NCI-H774 (cell line): ENCODE results near the gene CD63.

Experiments used
- DNase-seq: peaks from one replicate; lab custom pipeline; 2025; lab: John Stamatoyannopoulos, UW

CD63 gene

DNA sequence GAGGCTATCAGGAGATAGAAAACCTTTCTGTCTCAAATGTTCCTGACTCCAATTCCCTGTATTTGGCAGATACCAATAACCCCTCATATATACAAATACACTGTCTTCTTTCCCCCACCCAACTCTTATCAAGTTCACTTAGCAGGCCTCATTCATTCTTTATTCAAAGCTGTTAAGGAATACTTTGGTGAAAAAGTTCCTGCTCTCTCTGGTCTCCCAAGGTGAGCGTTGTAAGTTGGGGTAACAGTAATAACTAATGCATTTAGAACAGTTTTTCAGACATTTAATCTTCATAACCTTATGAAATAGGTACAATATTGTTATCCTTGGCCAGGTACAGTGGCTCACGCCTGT lies 10.2 kb upstream of the CD63 start:
- DNase-seq, result no peak

DNA sequence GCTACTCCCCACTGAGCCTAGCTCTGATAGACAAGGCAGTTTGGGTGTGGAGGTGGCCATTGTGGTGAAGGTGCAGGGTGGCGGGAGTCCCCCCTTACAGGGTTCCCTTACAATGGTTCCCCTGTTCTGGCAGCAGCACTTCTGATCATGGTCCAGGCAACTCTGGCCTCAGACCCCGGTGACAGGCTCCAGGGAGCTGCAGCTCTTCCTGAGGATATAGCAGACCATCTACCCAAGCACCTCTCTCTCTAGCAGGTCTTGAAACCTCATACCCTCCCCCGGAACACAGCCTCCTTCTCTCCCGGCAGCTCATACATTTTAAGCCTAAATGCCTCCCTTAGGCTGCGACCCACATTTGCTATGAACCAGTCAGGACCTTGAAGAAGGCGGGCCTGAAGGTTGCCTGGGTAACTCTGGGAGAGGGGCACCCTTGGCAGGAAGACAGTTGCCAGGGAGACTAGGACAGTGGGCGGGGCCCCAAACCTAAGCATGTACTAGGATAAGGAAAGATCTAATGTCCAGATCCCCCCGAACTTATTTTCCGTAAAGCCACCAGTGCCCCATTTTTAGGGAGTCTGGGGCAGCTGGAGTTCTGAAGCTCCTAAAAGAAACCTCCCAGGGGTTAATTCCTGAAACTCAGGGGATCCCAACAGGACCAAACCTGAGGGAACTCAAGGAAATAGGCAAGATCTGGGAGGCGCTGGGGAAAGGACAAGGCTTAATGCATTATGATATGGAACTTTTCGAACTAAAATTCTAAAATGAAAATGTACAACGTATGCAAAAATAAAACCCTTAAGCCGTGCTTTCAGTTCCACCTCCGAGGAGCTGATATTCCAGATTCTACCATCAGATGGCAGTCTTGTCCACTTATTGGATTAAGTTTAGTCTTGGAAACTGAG lies 9.6 kb upstream of the CD63 start:
- DNase-seq, result peak; percentile 90

DNA sequence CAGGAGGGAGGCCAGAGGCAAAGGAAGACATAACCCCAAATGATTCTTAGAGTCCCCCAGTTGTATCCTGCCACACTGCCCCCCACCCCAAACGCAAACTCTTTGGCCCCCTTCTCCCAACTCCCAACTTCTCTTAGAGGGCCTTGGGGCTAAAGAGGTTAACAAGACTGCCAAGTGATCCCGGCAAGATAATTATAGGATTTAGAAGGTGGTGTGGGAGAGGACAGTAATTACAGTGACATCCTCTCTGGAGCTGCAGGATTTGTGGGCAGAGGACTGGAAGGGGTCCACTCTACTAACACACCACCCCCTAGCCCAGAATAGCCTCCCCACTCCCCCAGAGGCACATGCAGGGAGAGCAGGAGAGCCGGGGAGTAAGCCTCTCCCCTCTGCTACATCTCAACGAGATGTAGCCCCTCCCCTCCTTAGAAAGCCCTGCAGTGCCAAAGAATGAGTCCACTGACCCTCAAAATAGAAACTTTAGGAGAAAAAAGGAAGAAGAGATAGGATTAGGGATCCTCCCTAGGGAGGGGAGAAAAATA lies 8.8 kb upstream of the CD63 start:
- DNase-seq, result no peak

DNA sequence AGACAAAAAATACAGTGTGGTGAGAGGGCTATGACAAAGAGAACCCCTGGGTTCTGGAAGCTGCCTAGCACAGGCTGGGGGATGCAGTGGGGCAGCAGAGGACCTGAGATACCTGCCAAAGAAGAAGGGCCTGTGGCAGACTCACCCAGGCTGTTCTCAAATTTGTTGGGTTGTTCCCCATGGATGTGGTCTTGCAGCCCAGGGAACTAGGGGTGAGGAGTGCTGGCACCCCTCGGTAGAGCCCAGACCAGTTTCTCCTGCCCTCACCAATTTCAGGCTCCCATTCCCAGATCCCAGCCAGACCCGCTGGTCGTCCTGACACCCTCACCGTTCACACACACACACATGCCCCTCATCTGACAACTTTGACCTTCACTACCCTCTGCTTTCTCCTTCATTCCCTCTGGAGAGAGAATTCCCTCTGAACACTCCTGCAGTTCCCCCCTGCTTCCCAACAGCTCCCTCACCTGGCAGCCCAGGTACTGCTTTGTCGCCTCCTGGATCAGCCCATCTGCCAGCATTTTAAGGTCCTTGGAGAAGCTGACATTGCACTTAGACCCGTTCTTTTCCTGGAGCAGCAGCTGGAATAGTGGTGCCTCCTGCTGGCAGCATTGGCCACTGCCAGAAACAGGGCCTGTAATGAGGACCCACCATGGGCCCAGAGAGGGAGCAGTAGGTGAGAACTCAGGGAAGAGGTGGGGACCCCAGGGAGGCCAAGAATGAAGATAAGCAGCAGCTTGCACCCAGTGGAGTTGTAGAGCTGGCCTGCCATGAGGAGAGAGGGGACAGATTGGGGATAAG lies 8.2 kb upstream of the CD63 start:
- peak; percentile 70 for DNase-seq

DNA sequence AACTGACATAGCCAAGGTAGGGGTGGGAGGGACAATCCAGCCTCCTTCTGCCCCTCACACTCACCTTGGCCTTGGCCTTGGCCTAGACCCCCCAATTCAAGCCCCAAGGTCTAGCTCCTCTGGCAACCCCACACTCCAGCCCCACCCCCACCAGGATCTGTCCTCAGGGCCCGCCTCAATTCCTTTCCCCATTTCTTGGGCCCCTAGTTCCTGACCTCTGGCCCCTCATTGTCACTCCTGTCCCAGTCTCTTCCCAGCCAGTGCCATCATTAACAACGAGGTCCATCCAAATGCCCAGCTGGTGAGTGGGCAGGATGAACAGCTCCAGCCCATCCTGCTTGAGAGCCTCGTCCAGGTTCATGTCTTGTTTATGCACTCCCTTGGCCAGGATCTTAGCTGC lies 7.3 kb upstream of the CD63 start:
- DNase-seq, result no peak

DNA sequence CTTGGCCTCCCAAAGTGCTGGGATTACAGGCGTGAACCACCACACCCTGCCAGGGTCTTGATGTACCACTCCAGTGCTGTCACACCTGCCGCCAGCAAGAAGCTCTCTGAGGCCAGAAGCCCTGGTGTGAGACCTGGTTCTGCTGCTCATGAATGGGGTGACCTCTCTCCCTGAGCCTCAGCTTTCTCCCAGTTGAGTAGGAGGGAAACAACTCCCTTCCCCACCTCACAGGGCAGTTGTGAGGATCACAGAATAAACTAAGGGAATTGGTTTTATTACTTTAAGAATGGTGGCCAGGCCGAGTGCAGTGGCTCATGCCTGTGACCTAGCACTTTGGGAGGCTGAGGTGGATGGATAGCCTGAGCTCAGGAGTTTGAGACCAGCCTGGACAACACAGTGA lies 5.8 kb upstream of the CD63 start:
- no peak for DNase-seq

DNA sequence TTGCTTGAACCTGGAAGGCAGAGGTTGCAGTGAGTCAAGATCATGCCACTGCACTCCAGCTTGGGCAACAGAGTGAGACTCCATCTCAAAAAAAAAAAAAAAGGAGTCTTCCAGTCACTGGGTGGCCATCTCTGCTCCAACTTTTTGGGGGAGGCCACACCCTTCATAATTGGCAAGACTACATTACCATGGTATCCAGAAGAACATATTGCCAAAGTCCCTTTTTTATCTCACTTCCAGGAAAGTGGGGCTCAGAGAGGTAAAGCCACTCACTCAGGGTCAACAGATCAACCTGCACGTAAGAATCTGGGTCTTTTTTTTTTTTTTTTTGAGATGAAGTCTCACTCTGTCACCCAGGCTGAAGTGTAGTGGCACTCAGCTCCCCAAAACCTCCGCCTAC lies 5.0 kb upstream of the CD63 start:
- DNase-seq, result no peak

DNA sequence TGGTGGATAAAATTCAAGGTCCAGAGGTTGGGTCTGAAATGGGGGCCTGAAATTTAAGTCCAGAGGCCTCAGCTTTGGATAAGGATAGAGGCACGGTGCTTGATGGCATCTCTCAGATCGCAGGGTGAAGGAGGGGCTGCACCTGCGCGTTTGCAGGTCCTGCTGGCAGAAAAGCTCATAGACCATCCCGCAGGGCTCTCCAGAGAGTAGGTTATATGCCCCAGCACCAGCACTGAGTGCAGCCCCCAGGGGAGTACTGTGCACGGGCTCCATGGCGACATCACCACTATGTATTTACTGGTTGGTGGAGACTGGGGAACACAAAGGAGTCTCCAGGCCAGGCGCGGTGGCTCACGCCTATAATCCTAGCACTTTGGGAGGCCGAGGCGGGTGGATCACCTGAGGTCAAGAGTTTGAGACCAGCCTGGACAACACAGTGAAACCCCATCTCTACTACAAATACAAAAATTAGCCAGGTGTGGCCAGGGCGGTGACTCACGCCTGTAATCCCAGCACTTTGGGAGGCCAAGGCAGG lies 4.3 kb upstream of the CD63 start:
- DNase-seq, result no peak

DNA sequence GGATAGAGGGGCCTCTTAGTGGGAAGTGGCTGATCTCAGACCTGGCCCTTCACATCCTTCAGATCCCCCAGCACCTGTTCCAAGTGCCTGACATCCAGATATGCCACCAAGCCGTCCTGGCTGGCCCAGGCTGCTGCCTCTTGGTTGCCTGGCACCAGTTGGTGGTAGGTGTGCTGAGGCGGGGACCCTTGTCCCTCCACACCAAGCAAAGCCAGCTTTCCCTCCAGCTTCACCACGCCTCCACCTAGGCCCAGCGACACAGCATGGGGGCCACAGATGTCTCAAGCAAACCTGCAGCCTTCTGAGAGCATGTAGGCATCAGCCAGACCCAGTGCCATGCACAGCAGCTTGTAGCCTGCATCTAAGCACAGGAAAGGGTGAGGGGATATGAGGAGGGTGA lies 3.5 kb upstream of the CD63 start:
- DNase-seq, result no peak

DNA sequence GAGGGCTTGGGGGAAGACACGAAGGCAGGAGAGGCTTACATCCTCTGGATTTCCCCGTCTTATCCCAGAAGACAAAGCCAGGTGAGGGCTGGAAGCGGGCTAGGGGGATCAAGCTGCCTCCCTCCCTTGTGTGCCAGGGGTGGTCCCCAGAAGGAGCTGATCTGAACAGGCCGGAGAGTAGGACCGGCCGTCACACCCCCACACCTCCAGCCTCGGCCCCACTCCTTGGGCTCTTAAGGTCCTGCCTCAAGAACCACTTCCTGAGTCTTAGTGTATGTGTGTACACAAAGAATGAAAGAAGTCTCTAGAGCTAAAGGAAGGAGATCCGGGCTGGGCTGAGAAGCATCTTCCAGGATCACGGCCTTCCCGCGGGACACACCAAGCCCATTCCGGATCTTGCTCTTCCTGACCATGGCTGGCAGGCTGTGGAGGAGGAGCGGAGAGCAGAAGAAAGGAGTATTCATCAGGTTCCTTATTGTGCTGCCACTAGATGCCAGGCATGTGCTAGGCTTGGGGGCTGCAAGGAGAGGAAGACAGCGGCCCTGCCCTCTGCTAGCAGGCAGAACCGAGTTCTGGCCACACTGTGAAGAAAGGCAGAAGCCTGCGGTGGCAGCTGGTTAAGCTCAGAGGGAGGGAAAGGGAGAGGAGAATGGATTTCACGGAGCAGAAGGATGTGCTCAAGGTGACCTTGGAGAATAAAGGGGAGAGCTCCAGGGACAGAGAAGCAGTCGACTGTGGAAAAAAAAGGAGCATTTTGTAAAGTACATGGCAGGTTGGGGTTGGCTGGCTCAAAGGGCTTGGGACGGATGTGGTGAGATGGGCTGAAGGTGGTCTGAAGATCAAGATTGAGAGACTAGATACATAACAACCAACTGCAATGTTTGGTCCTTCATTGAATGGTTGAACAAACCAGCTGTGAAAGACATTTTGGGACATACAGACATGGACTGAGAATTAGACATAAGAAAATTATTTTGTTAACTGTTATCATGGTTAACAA lies 1.3 kb upstream of the CD63 start:
- no peak for DNase-seq

DNA sequence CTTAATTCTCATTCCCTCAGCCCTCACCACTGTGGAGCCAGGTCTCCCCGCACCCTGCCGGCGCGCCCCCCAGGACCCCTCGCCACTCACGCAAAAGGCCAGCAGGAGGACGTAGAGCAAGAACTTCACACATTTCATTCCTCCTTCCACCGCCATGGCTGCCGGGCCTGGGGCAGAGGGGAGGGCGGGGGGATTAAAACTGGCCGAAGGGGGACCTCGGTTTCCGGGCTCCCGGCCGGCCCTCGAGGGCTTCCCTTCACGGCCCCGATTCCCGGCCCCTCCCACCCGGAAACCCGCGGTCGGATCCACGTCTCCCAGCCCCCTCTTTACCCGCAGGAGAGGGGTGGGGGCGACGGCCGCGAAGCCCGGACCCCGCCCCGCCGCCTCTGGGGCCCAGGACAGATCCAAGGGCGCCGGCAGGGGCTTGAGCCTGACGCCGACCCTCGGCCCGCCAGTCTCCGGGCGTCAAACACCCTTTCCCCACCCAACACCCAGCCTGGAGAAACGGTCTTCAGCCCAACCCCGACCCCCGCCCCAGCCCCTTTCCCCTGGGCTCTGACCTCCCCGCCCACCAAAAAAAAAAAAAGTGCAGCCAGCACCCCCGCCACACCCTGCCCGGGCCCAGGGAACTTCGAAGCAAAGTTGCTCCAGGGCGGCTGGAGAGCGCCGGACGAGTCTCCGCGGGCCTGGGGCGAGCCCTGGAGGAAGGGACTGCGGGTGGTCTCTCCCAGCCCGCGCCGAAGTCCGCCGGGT lies 447 bp downstream of the CD63 start:
- DNase-seq, result peak; percentile 81

DNA sequence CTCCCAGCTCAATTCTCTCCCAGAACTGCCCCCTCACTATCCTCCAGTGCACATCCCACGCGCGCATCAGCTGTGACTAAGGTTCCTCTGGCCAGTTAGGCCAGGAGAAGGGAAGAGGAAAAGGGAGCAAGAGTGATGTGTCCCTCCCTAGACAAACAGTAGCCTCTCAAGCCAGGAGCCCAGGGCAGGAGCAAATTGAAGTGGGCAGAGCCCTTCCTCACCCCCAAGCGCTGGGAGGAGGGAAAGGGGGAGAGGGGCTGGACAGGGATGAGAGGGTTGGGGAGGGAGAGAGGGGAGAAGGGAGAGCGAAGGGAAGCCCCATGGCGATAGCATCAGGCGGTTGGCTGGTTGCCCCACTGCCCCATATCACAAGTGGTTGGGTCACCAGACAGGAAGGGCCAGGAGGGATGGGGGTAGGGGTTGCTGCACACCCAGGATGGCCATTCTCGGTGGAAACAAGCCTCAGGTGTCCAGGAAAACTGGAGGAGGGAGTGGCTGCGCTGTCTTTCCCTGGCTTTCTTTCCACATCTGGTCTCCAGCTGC lies 1.1 kb downstream of the CD63 start:
- DNase-seq, result no peak

DNA sequence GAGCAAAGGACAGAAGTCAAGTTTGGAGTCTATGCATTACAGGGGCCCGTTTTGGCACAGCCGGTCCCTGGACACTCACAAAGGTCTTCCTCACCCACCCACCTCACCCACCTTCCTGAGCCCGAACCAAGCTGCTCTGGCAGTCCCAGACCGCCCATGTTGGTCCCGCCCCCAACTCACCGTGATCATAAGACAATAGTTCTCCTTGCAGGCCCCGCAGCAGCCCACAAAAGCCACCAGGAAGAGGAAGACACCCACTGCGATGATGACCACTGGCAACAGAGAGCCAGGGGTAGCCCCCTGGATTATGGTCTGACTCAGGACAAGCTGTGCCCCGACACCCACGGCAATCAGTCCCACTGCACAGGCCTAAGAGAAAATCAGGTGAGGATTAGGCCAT lies 1.8 kb downstream of the CD63 start:
- no peak for DNase-seq

DNA sequence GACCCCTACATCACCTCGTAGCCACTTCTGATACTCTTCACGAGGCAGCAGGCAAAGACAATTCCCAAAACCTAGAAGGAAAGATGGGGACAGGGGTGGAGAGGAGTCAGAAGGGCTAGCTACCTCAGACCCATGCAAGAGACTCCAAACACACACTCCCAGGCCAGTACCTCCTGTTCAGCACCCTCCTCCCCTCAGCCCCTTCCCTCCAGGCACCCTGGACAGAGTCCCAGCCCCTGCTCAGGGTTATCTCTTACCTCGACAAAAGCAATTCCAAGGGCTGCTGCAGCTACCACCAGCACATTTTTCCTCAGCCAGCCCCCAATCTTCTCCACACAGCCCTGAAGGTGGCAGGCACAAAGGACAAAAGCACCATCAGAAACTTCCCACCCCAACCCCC lies 3.3 kb downstream of the CD63 start:
- DNase-seq, result no peak

DNA sequence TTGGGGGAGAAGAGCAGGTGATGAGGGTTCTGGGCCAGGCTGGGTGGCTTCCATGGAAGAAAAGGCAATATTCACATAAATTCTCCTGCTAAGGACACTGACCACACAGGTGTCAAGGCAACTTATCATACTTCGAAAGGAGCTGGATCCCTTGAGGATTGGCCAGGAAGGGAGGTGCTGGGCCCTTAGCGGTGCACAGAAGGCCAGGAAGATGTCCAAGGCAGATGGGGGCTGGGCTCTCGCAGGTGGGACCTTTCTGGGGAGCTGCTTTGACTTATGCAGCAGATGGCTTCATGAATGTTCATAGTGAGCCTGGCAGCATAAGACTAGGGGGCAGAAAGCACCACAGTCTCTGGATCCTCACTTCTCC lies 3.9 kb downstream of the CD63 start:
- DNase-seq, result no peak

DNA sequence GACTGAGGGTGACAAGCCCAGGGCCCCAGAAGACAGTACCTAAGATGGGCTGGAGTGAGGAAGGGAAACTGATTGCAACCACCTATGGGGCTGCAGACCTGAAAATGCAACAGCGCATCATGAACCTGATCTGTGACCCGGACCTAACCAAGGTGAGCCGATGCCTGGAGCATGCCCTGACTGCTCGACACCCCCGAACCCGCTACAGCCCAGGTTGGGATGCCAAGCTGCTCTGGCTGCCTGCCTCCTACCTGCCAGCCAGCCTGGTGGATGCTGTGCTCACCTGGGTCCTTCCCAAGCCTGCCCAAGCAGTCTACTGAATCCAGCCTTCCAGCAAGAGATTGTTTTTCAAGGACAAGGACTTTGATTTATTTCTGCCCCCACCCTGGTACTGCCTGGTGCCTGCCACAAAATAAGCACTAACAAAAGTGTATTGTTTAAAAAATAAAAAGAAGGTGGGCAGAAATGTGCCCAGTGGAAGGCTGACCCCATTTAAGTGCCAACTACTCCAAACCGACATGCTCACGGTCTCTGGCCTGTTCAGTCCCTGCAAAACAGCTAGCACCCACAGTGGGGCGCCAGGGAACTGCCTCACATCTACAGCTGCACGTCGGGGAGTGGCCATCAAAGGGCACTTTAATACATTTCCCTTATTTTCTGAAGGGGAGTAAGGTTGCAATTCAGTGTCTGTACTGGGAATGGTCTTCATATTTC lies 4.4 kb downstream of the CD63 start:
- DNase-seq, result peak; percentile 27

DNA sequence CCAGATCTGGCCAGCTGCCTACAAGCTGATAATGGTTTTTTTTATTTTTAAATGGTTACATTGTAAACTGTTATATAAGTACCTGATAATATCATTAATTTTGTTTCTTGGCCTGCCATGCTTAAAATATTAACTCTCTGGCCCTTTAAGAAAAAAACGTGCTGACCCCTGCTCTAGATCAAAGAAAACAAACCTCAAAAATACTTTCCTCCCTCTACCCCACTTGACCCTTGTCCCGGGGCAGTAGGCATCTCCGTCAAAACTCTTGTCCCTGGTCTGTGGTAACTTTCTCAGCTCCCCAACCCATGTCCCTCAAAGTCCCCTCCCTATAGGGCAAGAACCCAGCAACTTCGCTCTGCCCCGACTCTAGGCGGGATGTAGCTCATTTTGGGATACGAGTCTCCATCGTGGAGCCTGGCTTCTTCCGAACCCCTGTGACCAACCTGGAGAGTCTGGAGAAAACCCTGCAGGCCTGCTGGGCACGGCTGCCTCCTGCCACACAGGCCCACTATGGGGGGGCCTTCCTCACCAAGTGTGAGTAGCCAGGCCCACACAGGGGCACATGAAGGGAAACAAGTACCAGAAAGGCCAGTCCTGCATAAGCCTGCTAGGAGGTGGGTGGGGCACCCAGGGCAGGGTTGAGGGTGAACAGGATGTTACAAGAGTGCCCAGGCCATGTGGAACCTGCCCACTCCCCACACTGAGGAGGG lies 5.1 kb downstream of the CD63 start:
- DNase-seq, result no peak

DNA sequence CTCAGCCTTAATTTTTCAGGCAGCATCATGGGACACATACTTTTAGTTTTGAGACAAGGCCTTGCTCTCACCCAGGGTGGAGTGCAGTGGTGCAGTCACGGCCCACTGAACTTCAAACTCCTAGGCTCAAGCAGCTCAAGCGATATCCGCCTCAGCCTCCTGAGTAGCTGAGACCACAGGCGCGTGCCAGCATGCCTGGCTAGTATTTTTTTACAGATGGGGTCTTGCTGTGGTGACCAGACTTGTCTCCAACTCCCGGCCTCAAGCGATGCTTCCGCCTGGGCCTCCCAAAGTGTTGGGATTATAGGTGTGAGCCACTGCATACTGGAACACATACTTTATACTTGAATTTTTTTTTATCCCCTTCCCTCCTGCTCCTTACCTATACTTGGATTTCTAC lies 5.9 kb downstream of the CD63 start:
- no peak for DNase-seq

DNA sequence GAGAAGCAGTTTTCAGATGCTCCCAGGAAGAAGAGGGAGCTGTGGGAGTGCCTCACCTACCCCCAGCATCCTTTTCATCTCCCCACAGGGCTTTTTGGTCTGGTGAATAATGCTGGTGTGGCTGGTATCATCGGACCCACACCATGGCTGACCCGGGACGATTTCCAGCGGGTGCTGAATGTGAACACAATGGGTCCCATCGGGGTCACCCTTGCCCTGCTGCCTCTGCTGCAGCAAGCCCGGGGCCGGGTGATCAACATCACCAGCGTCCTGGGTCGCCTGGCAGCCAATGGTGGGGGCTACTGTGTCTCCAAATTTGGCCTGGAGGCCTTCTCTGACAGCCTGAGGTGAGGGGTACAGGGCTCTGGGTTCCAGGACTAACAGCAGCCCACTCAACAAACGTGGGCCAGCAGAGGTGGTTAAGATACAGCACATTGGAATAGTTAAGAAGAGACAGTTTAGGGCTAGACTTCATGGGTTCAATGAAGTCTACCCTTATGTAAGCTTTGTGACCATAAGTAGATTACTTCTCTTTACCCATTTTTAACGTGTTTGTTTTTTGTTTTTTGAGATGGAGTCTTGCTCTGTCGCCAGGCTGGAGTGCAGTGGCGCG lies 7.1 kb downstream of the CD63 start:
- DNase-seq, result no peak
